ENCODE results near the gene MCTP1.

- no peak for TF ChIP-seq EZH2 (IDR thresholded peaks at IDR 0.05)
- no peak for TF ChIP-seq FOXP2 (optimal IDR thresholded peaks at IDR 0.05; ENCODE audit: control extremely low read depth, extremely low read length, insufficient read depth)
Observed at GRCh38 chr5:94761786-94762185, 523.1 kb downstream of the MCTP1 start.
